ENCODE results near the gene CAMKV.

DNA sequence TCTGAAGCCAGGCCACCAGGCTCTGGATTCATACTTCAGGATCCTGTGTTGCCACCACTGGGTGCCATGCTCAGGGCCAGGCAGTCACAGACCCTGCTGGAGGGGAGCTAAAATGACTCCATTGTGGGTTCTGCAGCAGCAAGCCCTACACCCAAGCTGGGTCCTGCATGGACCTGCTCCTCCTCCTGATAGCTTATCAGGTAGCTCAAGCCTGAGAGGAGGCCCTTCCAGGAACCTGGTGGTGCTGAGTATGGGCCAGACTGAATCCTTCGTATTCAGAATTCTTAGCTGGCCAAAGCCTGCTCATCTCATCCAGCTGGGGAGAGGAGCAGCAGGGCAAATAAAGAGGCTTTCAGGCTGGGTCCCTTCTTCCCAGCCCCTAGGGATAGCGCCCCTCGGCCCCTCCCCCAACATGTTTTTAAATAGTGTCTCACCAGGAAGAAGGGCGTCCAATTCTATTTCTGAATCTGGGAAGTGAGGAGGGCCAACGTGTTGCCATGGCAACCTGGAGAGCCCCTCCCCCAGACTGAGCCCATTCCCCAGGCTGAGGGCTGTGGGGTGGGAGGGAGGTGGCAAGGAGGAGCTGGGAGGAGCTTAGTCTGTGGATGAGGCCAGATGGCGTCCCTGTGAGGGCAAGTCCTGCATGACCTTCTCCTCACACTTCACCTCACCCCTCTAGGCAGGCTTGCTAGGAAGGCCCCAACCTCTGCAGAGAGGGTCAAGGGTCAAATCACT, 11.0 kb upstream of the CAMKV start:
- TF ChIP-seq SPI1 (IDR thresholded peaks at IDR 0.05; ENCODE audit: borderline replicate concordance, low read depth): no peak
- TF ChIP-seq CTCF (IDR thresholded peaks at IDR 0.05; ENCODE audit: insufficient read depth, low read length): no peak
- TF ChIP-seq POLR2AphosphoS5 (IDR thresholded peaks at IDR 0.05; ENCODE audit: low read depth): no peak
- no peak for TF ChIP-seq GABPA (IDR thresholded peaks at IDR 0.05; ENCODE audit: low read depth)
- no peak for TF ChIP-seq REST (IDR thresholded peaks at IDR 0.05; ENCODE audit: insufficient replicate concordance, low read depth)
